K562 (cell line): ENCODE results near the gene ZNF292. TPM values are rescaled to one million over a fixed set of nuclear protein-coding genes. Genes with fewer than 3 reads are reported as not detected.

Source experiments
- CBFA2T3 ChIP-seq: fragments of 450-650 bp; IDR thresholded peaks from 2 replicates; pipeline ENCODE4 v1.6.1; 2017
- DMBX1 ChIP-seq: fragments of 250-450 bp; sonication (Bioruptor Pico); IDR thresholded peaks from 2 replicates; pipeline ENCODE4 v1.8.0; 2022; ENCODE audit warnings: inconsistent platforms, mild to moderate bottlenecking, moderate library complexity, borderline replicate concordance
- HNRNPH1 ChIP-seq: fragments of 200-400 bp; formaldehyde crosslinking; optimal IDR thresholded peaks from 2 replicates; pipeline ENCODE3; 2017; ENCODE audit warnings: low read depth, mild to moderate bottlenecking, low read length, moderate library complexity
- MAFF ChIP-seq: IDR thresholded peaks from 2 replicates; pipeline ENCODE4 v1.6.1; 2012; ENCODE audit warnings: low read length, improper control_type of control experiment
- MAFK ChIP-seq: IDR thresholded peaks from 2 replicates; pipeline ENCODE4 v1.6.1; 2011; ENCODE audit warnings: low read length, improper control_type of control experiment
- RFX1 ChIP-seq: fragments of 450-650 bp; IDR thresholded peaks from 2 replicates; pipeline ENCODE4 v1.6.1; 2016; ENCODE audit warnings: mild to moderate bottlenecking, moderate library complexity
- SETDB1 ChIP-seq: IDR thresholded peaks from one replicate; pipeline ENCODE4 v1.6.1; 2012; ENCODE audit warnings: low read length, control low read depth, inconsistent platforms
- SMAD1 ChIP-seq: fragments of 150-350 bp; IDR thresholded peaks from 2 replicates; pipeline ENCODE4 v1.6.1; 2014; ENCODE audit warnings: low read length, low read depth; ENCODE audit not compliant: partially characterized antibody
- SREBF2 ChIP-seq: sonication (generic); formaldehyde crosslinking; IDR thresholded peaks from 2 replicates; pipeline ENCODE4 v1.4.0; 2020; ENCODE audit warnings: mild to moderate bottlenecking, missing genetic modification reagents
- TSHZ1 ChIP-seq: fragments of 250-450 bp; sonication (Bioruptor Pico); IDR thresholded peaks from 2 replicates; pipeline ENCODE4 v1.4.0; 2020; ENCODE audit warnings: mild to moderate bottlenecking, moderate library complexity
- VEZF1 ChIP-seq: fragments of 200-800 bp; sonication (Bioruptor generic); IDR thresholded peaks from 2 replicates; pipeline ENCODE4 v1.6.1; 2017; ENCODE audit warnings: missing genetic modification characterization, missing compliant biosample characterization
- ZC3H11A ChIP-seq: IDR thresholded peaks from 2 replicates; pipeline ENCODE4 v1.6.1; 2012; ENCODE audit warnings: low read depth, low read length, improper control_type of control experiment
- ZNF24 ChIP-seq: fragments of 450-650 bp; IDR thresholded peaks from 2 replicates; pipeline ENCODE4 v1.6.1; 2016
- ZNF282 ChIP-seq: sonication (generic); formaldehyde crosslinking; IDR thresholded peaks from 2 replicates; pipeline ENCODE4 v1.8.1; 2023; ENCODE audit warnings: missing genetic modification reagents
- ZNF41 ChIP-seq: fragments of 250-450 bp; sonication (Bioruptor Pico); conservative IDR thresholded peaks from 2 replicates; pipeline ENCODE4 v1.4.0; 2020; ENCODE audit warnings: mild to moderate bottlenecking
- ZNF778 ChIP-seq: fragments of 450-650 bp; formaldehyde crosslinking; IDR thresholded peaks from 2 replicates; pipeline ENCODE4 v1.4.0; 2020; ENCODE audit warnings: mild to moderate bottlenecking, moderate library complexity
- polyA plus RNA-seq, 8 experiments: library from polyadenylated mRNA; depleted of rRNA in 4 of 8; stranded (reverse) in 5 of 8; unstranded in 3 of 8; fragments of >200 nt; fragmentation: Nextera tagmentation in 2 of 8; fragmentation: Illumina TruSeq in 1 of 8; extraction: Ambion mirVana in 2 of 8; extraction: Trizol in 1 of 8; gene quantifications; 2 replicates each; pipeline versions ENCODE4 v1.2.1 to v1.2.3, GENCODE V29; 2011 to 2014; ENCODE audit warnings: inconsistent platforms in 1 of 8, missing spikeins in 1 of 8
- total RNA-seq, 7 experiments: library from RNA; depleted of rRNA in 6 of 7; stranded (reverse); fragments of >200 nt in 6 of 7; fragmentation: Illumina TruSeq in 2 of 7; extraction: Trizol in 2 of 7; gene quantifications; 2 replicates each; pipeline versions ENCODE4 v1.2.1 to v1.2.3, GENCODE V29; 2011 to 2021; ENCODE audit warnings: low replicate concordance in 1 of 7

ZNF292 gene
- total and polyA plus RNA-seq, 9 of the 15 experiments (the other 6 are each of a cell fraction or from before 2014, with no cell fraction given) = 4.4 to 17.1 (median 12.8) TPM

- TF ChIP-seq SETDB1 = no peak
- no peak for TF ChIP-seq MAFF
- TF ChIP-seq SREBF2 = no peak
- TF ChIP-seq TSHZ1 (CRISPR knock-in tag) = peak; percentile 71; the same call in 1 of the 2 replicates
- no peak for TF ChIP-seq ZNF24
- no peak for TF ChIP-seq SMAD1
- TF ChIP-seq ZNF41 (CRISPR knock-in tag) = no peak; the same call in 1 of the 2 replicates
- TF ChIP-seq ZNF778 = no peak
- TF ChIP-seq ZNF282 (CRISPR knock-in tag) = 0 out of 2 replicates have a peak, but pooled peaks have one; percentile 80
- TF ChIP-seq RFX1 = no peak
- no peak for TF ChIP-seq ZC3H11A
- TF ChIP-seq VEZF1 (CRISPR knock-in tag) = peak; percentile 88
- no peak for TF ChIP-seq MAFK
- peak; percentile 23 for TF ChIP-seq DMBX1
- TF ChIP-seq CBFA2T3 = peak; percentile 58
- TF ChIP-seq HNRNPH1 = no peak
Observed at GRCh38 chr6:87154993-87155841, at the start of gene ZNF292 (continued).
